Central memory CD8-positive, alpha-beta T cell (primary cell): ENCODE data around the gene NAV2.
"Not testable (repeated sequence)": the region's sequence is repeated elsewhere in the genome, so short reads cannot be mapped to it uniquely, and the experiment has no call there.

Experiments
- ATAC-seq: fragments of 150-1000 bp; cut with Tn5 transposase; replicated peaks from 2 replicates; pipeline ENCODE4 v1.10.0; 2022; ENCODE audit warnings: mild to moderate bottlenecking, moderate FRiP score, moderate number of reproducible peaks; ENCODE audit not compliant: poor library complexity, severe bottlenecking; ENCODE audit errors: extremely low read depth
- DNase-seq, 2 donors: peaks; one replicate each; pipeline ENCODE4 v3.0.0; 2021; ENCODE audit warnings: low spot score in 2 of 2
- H3K27ac Mint-ChIP-seq: one replicate; pipeline ENCODE4 v1.8.0; 2022; ENCODE audit warnings: low read depth, mild to moderate bottlenecking, moderate library complexity, mixed read lengths
- H3K27me3 Mint-ChIP-seq: one replicate; pipeline ENCODE4 v1.8.0; 2022; ENCODE audit warnings: mixed read lengths
- H3K36me3 Mint-ChIP-seq: one replicate; pipeline ENCODE4 v1.8.0; 2022; ENCODE audit warnings: mild to moderate bottlenecking, moderate library complexity, mixed read lengths; ENCODE audit not compliant: insufficient read depth
- H3K4me1 Mint-ChIP-seq: one replicate; pipeline ENCODE4 v1.8.0; 2022; ENCODE audit warnings: mixed read lengths
- H3K4me3 Mint-ChIP-seq: one replicate; pipeline ENCODE4 v1.8.0; 2022; ENCODE audit warnings: mild to moderate bottlenecking, moderate library complexity, mixed read lengths
- H3K9me3 Mint-ChIP-seq: one replicate; pipeline ENCODE4 v1.8.0; 2022; ENCODE audit warnings: mixed read lengths

The NAV2 gene

GRCh38 chr11:20066013-20066782 is 353.6 kb downstream of the NAV2 start:
- Mint-ChIP-seq H3K9me3 (no peaks in the 10 kb centered on the region), H3K4me3 (no peak overlapping the region), H3K4me1 (no peaks in the 10 kb centered on the region), H3K36me3 (no peaks in the 10 kb centered on the region), H3K27me3 (peaks cover 13% of the 10 kb centered on the region), H3K27ac (no peak overlapping the region)
- no peak for DNase-seq
- no peak for ATAC-seq

DNA sequence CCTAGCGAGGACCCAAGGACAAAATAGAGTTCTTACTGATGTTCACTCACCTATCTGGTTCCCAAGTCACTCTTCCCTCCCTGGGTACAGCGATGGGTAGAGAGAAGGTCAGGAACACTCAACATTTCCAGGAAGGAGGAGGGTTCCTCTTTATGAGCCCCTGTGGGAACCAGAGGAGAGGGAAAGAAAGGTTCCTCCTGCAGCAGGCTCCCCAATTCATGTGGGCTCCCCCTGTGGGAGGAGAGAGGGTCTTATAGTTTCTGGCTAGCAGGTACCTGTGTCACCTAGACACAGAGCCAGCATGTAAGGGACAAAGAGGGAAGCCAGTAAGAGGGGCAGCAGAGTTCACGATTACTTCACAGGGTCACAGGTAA is 354.1 kb downstream of the NAV2 start:
- DNase-seq (no peak), ATAC-seq (no peak)
- no peaks in the 10 kb centered on the region for H3K36me3 Mint-ChIP-seq
- H3K27ac Mint-ChIP-seq, result no peak overlapping the region
- H3K9me3 Mint-ChIP-seq, result no peaks in the 10 kb centered on the region
- peaks cover 13% of the 10 kb centered on the region for H3K27me3 Mint-ChIP-seq
- H3K4me1 Mint-ChIP-seq, result no peaks in the 10 kb centered on the region
- H3K4me3 Mint-ChIP-seq, result no peak overlapping the region

DNA sequence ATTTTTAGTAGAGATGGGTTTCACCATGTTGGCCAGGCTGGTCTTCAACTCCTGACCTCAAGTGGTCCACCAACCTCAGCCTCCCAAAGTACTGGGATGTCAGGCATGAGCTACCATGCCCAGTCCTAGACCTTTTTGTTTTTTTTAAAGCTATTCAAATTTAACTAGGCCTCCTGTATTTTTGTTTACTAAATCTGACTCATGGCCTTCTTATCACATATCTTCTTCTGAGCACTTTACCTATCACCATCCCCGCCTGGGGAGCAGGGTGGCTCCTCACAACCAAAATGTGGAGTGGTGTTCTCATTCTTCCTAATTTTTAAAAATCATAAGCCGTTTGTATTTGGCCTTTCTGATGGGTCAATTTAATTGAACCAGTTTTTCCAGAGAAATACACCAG is 355.0 kb downstream of the NAV2 start:
- H3K4me3 Mint-ChIP-seq, result no peak overlapping the region
- H3K36me3 Mint-ChIP-seq, result no peaks in the 10 kb centered on the region
- H3K27ac Mint-ChIP-seq, result no peak overlapping the region
- H3K4me1 Mint-ChIP-seq, result no peaks in the 10 kb centered on the region
- peaks cover 13% of the 10 kb centered on the region for H3K27me3 Mint-ChIP-seq
- DNase-seq, result no peak
- ATAC-seq, result no peak
- H3K9me3 Mint-ChIP-seq, result no peaks in the 10 kb centered on the region

DNA sequence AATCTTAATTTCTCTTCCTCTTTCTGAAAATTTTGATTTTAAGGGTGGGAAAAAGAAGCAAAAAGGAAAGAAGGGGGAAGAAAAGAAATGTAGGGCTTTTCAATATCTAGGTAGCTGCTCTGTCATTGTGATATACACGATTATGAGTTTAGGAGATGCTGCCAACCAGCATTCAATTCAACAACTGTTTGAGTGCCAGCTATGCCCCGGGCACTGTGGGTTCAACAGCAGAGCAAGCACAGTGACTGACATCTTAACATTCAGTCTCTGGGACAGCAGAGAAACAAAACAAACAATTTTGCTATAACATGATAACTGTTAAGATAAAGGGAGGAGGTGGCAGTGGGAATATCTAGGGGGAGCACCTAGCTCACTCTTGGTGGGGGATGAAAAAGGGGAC is 356.1 kb downstream of the NAV2 start:
- Mint-ChIP-seq H3K27ac (no peak overlapping the region), H3K4me3 (no peak overlapping the region), H3K36me3 (no peaks in the 10 kb centered on the region), H3K9me3 (no peaks in the 10 kb centered on the region), H3K27me3 (peaks cover 15% of the 10 kb centered on the region), H3K4me1 (no peaks in the 10 kb centered on the region)
- ATAC-seq, result no peak
- no peak for DNase-seq

- no peaks in the 10 kb centered on the region for H3K36me3 Mint-ChIP-seq
- no peaks in the 10 kb centered on the region for H3K9me3 Mint-ChIP-seq
- H3K4me1 Mint-ChIP-seq, result no peaks in the 10 kb centered on the region
- peaks cover 25% of the 10 kb centered on the region for H3K27me3 Mint-ChIP-seq
- H3K4me3 Mint-ChIP-seq, result no peak overlapping the region
- DNase-seq (no peak), ATAC-seq (no peak)
- no peak overlapping the region for H3K27ac Mint-ChIP-seq
Measured at GRCh38 chr11:20070459-20070858, 357.8 kb downstream of the NAV2 start.

DNA sequence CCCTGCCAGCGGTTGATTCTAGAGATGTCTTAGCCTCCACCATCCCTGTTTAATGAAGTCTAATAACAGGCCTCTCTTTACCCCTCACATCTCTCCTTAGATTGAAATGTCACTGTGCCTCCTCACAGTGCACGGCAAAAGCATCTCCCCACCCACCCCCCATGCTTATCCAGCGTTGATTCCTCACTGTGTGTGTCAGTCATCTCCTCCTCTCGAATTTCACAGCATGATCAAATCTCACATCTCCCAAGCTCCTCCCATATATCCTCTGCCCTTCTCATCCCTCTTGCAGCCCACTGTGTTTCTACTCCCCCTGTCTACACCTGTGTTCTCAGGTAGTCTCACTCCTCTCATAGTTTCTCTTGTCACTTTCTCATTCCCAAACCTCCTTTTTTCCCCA is 363.0 kb downstream of the NAV2 start:
- Mint-ChIP-seq H3K36me3 (no peaks in the 10 kb centered on the region), H3K4me1 (no peaks in the 10 kb centered on the region), H3K27me3 (peaks cover 12% of the 10 kb centered on the region), H3K9me3 (no peaks in the 10 kb centered on the region), H3K27ac (no peak overlapping the region), H3K4me3 (no peak overlapping the region)
- no peak for DNase-seq
- no peak for ATAC-seq

DNA sequence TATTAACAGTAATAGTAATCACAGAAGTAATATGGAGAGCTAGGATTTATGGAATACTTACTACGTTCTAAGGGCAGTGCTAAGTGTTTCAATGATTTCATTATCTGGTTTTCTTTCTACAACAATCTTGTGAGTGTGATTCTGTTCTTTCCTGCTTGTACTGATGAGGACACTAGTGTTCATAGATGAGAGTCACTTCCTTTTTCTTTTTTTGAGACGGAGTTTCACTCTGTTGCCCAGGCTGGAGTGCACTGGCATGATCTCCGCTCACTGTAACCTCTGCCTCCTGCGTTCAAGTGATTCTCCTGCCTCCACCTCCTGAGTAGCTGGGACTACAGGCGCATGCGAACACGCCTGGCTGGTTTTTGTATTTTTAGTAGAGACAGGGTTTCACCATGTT is 366.2 kb downstream of the NAV2 start:
- Mint-ChIP-seq H3K27ac (no peak overlapping the region), H3K27me3 (peaks cover 9% of the 10 kb centered on the region), H3K4me3 (no peak overlapping the region), H3K36me3 (no peaks in the 10 kb centered on the region), H3K9me3 (no peaks in the 10 kb centered on the region), H3K4me1 (no peaks in the 10 kb centered on the region)
- ATAC-seq (no peak), DNase-seq (no peak)

- ATAC-seq (no peak), DNase-seq (no peak)
- no peak overlapping the region for H3K4me3 Mint-ChIP-seq
- H3K9me3 Mint-ChIP-seq, result no peaks in the 10 kb centered on the region
- H3K27ac Mint-ChIP-seq, result no peak overlapping the region
- no peaks in the 10 kb centered on the region for H3K27me3 Mint-ChIP-seq
- H3K4me1 Mint-ChIP-seq, result no peaks in the 10 kb centered on the region
- H3K36me3 Mint-ChIP-seq, result no peaks in the 10 kb centered on the region
Measured at GRCh38 chr11:20080032-20080685, 367.5 kb downstream of the NAV2 start.

DNA sequence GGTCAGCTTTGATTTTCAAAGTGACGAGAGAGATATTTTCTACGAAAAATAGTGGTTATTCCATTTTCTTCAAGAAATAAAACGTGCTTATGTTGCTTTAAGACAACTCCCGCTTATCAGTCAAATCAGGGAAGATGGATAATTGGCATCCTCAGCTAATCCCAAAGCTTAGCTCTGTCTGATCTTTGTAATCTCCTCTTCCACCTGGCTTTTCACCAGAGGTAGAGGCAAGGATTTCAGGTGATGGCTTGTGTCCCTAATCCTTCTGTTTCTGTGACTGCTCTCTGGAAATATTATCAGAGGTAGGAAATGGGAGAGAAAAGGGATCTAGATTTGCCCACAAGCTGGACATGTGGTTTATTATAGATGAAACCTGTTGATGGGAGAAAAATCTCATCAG is 368.7 kb downstream of the NAV2 start:
- Mint-ChIP-seq H3K27ac (no peak overlapping the region), H3K9me3 (no peaks in the 10 kb centered on the region), H3K4me1 (no peaks in the 10 kb centered on the region), H3K4me3 (no peak overlapping the region), H3K36me3 (no peaks in the 10 kb centered on the region), H3K27me3 (peaks cover 3% of the 10 kb centered on the region)
- no peak for DNase-seq
- no peak for ATAC-seq

DNA sequence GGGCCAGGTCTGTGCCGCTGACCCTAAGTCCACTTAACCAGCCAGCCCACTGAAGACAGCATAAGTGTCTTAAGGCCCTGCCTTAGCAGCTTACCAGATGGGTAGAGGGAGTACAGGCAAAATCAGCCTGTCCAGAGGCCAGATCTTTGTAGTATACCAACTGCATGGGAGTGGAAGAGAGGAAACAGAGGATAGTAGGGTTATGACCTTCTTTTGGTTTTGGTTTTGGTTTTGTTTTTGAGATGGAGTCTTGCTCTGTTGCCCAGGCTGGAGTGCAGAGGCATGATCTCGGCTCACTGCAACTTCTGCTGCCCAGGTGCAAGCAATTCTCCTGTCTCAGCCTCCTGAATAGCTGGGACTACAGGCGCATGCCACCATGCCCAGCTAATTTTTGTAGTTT is 371.2 kb downstream of the NAV2 start:
- H3K9me3 Mint-ChIP-seq, H3K27me3 Mint-ChIP-seq, DNase-seq, H3K27ac Mint-ChIP-seq, H3K4me1 Mint-ChIP-seq, ATAC-seq, H3K36me3 Mint-ChIP-seq, H3K4me3 Mint-ChIP-seq: not testable (repeated sequence)

DNA sequence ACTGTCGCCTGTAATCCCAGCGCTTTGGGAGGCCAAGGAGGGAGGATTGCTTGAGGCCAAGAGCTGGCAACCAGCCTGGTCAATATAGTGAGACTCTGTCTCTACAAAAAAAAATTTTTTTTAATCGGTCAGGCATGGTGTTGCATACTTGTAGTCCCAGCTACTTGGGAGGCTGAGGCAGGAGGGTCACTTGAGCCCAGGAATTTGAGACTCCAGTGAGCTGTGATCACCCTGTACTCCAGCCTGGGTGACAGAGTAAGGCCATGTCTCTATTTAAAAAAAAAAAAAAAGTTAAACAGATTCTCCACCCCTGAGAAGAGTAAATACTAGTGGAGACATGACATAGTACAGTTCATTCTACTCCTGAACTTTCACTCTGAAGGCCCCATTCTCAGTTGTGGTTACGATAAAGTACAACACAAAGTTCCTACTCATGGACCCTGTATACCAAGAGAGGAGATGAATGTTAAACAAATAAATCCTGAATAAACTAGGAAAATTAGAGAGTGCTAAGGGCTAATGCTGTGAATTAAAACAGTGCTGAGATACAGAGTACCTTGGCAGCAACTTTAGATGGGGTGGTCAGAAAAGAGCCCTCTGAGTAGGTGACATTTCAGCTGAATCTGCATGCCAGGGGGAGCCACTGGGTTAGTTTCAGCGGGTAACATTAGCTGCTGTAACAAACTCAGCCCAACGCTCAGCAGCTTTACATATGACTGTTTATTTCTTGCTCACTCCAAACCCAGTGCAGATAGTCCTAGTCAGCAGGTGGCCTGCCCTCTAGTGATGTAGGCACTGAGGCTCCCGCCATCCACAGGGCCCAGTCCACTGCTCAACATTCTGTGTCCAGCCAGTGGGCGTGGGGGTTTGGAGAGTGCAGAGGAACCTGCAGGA is 372.5 kb downstream of the NAV2 start:
- ATAC-seq (no peak), DNase-seq (no peak)
- Mint-ChIP-seq H3K27me3 (peaks cover 10% of the 10 kb centered on the region), H3K4me3 (no peak overlapping the region), H3K9me3 (no peaks in the 10 kb centered on the region), H3K27ac (no peak overlapping the region), H3K36me3 (no peaks in the 10 kb centered on the region), H3K4me1 (peaks cover 11% of the 10 kb centered on the region)

- Mint-ChIP-seq H3K4me3 (no peak overlapping the region), H3K9me3 (no peaks in the 10 kb centered on the region), H3K27ac (no peak overlapping the region), H3K36me3 (no peaks in the 10 kb centered on the region), H3K27me3 (peaks cover 13% of the 10 kb centered on the region), H3K4me1 (peaks cover 11% of the 10 kb centered on the region)
- DNase-seq, result no peak
- no peak for ATAC-seq
Measured at GRCh38 chr11:20085918-20086317, 373.3 kb downstream of the NAV2 start.

GRCh38 chr11:20087118-20087521 is 374.5 kb downstream of the NAV2 start:
- Mint-ChIP-seq H3K4me3 (no peak overlapping the region), H3K9me3 (no peaks in the 10 kb centered on the region), H3K36me3 (peaks cover 3% of the 10 kb centered on the region), H3K27ac (no peak overlapping the region), H3K4me1 (peaks cover 11% of the 10 kb centered on the region), H3K27me3 (peaks cover 22% of the 10 kb centered on the region)
- no peak for ATAC-seq
- DNase-seq, result no peak
